ENCODE results near the gene MYH7. TPM values are rescaled to one million over a fixed set of nuclear protein-coding genes. Genes with fewer than 3 reads are reported as not detected.
"Not testable (repeated sequence)": the region's sequence is repeated elsewhere in the genome, so short reads cannot be mapped to it uniquely, and the experiment has no call there.

MYH7 gene
- polyA plus RNA-seq, 3 donors = 0.25 to 6.7 (median 2.1) TPM

DNA sequence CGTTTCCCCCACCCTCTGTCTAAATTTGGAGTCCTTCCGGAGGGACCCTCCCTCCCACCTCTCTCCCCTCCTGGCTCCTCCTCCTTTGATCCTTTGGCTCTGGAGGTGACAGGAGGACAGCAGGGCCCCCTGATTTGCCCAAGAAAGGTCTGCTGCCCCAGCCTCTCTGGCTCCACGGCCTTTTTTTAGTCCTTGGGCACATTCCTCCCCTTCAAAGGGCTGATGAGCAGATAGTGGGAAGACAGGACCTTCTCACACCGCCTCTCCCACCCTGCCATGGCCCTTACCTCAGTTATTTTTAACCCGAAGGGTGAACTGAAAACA is 27.2 kb downstream of the MYH7 start:
- no peak for DNase-seq (ENCODE audit: low read depth in 3 of 3, low spot score in 2 of 3)

DNA sequence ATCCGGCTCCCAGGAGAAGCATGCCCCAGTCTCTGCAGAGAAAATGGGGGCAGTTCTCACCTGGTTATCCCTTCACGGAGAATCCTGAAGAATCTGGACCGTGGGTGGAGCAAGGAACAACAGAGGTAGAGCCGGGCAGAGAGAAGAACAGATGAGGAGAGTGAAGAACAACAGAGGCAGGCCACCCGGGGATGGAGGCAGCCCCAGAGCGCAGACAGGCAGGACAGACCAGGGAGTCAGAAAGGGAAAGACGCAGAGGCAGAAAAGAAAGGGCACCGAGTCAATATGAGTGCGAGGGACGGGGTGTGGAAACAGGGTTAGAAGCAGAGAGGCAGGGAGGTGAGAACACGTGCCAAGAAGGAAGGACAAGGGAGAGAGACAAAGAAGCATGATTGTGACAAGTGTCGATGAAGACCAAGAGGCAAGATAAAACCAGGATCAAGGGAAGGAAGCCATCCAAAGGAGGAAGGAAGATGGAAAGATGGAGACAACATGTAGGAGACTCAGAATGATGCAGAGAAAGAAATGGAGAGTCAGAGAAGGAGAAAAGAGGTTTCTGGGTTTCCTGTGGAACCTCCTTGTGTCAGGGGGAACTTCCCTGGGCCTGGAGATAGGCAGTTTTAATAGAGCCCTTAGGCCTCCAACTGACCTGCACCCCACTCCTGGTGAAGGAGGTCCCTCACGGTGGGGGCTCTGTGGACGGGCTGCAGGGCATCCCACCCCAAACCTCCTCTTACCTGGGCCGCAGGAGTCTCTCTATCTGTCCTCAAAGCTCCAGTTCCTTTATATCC is 27.7 kb downstream of the MYH7 start, which contains the start of gene MYH6:
Gene MYH6, minus strand, starts transcription at position 758 of the 791 bp plus-strand sequence. CDS start 1,050 bp downstream, outside the sequence.
- DNase-seq (ENCODE audit: low read depth in 3 of 3, low spot score in 2 of 3) = no peak

DNA sequence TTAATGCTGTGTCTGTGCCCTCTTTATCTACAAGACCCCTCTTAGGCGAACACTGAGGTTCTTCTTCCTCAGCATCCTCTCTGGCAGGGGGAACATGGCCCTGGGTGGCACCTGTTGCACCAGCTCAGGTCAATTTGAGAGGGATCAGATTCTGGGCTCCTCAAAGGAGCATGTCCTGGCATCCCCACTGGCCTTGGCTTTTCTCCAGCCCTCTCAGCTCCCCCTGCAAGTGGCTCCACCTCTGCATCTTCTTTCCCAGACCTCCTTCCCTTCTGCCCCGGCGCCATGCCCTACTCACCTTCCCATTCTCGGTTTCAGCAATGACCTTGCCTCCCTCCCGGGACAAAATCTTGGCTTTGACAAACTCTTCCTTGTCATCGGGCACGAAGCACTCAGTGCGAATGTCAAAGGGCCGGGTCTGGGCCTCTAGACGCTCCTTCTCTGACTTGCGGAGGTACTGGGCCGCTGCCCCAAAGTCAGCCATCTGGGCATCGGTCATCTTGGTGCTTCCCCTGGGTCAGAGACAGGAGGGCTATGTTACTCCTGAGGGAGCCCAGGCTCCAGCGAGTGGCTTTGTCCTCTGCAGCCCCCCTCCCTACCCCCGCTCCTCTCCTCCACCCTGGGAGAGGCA is 28.6 kb downstream of the MYH7 start:
- DNase-seq (ENCODE audit: low read depth in 3 of 3, low spot score in 2 of 3) = no peak

DNA sequence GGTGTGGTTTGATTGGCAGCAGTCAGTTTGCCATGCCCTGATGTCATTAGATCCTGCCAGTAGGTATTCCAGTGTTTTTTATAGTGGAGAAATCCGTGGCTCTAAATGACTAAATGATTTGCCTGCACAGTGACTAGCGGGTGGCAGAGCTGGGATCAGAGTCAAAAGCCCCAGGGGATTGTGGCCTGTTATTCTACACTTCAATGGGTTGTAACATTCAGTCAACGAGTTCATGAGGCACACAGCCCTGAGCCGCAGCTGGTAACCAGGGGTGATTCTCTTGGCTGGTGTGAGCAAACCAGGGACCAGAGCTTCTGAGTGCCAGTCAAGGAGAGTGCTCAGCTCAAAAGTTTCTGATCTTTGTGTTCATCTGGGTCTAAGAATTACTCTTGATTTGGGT is 29.2 kb downstream of the MYH7 start:
- no peak for DNase-seq (ENCODE audit: low read depth in 3 of 3, low spot score in 2 of 3)

DNA sequence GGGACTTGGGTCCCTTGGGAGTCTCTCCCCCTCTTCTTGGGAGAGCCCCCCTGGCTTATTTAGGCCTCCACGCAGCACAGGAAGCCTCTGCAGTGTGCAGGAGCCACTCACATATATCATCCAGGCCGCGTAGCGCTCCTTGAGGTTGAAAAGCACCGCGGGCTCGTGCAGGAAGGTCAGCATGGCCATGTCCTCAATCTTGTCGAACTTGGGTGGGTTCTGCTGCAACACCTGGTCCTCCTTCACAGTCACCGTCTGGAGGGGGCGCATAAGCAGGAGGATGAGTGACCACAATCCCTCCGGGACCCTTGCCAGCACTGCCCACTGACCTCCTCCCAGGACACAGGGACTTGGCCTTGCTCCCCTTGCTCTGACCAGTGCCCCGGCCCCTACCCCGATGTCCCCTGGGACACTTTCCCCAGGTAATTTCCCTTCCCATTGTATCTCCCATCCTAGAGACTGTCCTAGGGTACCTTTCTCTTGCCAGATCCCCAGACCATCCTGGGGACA is 29.9 kb downstream of the MYH7 start:
- DNase-seq (ENCODE audit: low read depth in 3 of 3, low spot score in 2 of 3) = no peak

DNA sequence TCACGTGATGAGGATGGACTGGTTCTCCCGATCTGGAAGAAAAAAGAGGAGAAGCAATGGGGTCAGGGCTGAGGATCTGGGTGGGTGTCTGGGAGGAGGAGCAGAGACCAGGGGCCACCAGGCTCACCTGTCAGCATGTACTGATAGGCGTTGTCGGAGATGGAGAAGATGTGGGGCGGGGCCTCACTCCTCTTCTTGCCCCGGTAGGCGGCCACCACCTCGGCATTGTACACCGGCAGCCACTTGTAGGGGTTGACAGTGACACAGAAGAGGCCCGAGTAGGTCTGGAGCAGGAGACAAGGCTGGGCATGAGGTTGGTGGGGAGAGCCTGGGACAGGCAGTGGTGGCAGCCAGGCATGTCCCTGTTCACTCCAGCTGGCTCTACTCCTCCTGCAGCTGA is 30.4 kb downstream of the MYH7 start:
- no peak for DNase-seq (ENCODE audit: low read depth in 3 of 3, low spot score in 2 of 3)

DNA sequence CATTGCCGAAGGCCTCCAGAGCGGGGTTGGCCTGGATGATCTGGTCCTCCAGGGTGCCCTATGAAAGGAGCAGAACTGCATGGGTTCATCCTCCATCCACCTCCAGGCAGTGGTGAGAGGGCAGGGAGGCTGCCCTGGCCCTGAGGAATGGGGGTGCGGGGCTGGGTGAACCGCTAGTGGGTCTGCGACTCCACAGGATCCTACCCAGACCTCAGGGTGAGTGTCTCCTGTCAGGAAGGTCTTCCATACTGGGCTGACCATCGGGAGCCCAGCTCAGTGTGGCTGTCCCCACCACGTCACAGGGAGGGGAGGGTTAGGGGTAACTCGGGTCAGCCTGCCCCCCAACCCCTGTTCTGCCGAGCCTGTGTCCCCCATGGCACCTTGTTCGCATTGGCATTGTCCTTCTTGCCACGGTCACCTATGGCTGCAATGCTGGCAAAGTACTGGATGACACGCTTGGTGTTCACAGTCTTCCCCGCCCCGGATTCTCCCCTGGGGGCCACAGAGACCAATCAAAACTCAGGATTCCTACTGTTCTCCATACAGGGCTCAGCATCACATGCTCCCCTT is 31.0 kb downstream of the MYH7 start:
- no peak for DNase-seq (ENCODE audit: low read depth in 3 of 3, low spot score in 2 of 3)

DNA sequence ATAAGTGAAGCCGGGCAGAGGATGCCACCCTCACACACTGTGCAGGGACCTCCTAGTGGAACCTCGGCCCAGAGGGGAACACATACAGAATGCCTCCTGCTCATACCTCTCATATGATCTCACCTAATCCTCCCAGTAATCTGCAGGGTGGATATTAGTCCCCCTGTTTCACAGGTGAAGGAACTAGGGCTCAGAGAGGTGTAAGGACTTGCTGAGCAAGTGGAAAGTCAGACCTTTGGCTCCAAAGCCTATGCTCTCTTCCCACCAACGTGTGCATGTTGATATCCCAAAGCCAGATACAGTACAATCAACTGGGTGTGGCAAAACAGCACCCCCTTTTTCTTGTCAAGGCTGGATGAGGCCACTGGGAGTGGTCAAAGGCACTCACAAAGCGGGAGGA is 31.6 kb downstream of the MYH7 start:
- no peak for DNase-seq (ENCODE audit: low read depth in 3 of 3, low spot score in 2 of 3)

DNA sequence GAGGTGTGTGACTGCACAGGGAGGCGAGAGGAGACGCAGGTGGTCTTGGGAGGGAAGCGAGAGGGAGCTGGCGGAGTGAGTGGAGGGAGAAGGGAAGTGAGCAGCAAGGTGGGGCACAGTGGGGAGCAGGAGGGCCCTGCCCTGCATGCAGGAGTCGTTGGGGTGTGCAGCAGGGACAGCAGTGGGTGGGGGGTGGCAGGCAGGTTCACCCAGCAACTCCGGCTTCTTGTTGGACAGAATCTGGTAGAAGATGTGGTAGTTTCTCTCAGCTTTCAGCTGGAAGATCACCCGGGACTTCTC is 32.4 kb downstream of the MYH7 start:
- no peak for DNase-seq (ENCODE audit: low read depth in 3 of 3, low spot score in 2 of 3)

DNA sequence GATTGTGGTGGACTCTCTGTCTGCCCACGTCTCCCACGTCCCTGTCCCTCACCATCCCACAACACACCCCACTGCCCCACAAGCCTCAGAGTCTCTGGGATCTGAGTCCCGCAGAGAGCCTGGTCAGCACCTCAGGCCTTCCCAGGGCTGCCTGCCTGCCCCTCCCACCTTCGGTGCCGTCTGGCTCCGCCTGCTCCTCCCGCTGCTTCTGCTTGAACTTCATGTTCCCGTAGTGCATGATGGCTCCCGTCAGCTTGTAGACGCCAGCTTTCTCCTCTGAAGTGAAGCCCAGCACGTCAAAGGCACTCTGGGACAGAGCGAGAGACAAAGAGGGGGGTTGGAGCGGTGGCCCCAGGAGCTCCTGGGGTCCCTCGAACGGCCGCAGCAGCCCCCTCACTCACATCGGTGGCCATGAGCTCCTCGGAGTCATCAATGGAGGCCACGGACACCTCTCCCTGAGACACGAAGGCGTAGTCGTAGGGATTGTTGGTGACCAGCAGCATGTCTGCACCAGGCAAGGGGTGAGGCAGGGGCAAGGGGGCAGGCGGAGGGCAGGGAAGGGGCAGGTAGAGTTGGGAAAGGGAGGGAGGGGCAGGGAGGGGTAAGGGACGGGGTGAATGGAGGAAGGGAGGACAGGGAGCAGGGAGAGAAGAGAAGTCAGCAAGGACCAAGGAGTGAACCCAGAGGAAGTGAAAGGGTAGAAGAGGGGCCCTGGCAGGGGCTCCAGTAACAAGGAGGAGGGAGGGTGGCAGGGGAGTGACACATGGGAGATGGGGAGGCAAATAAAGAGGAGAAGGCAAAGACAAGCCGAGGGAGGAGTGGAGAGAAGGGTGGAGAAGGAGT is 32.9 kb downstream of the MYH7 start:
- no peak for DNase-seq (ENCODE audit: low read depth in 3 of 3, low spot score in 2 of 3)

DNA sequence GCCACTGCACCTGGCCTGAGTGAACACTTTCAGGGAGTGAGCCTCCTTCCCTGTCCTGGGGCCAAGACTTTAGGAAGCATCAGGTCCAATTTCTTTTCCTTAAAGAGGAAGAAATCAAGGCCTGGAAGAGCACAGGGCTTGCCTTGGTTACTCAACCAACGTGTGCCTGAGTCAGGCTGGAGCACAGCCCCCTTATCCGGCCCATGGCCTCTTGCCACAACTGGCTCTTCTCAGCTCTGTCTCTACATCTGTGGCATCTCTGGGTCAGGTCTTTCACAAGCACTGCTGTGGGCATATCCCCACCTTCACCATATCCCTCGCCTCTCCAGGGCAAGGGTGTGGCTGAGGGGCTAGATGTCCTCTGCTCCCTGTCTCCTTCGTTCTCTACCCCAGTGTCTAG is 34.2 kb downstream of the MYH7 start:
- DNase-seq (ENCODE audit: low read depth in 3 of 3, low spot score in 2 of 3) = no peak

DNA sequence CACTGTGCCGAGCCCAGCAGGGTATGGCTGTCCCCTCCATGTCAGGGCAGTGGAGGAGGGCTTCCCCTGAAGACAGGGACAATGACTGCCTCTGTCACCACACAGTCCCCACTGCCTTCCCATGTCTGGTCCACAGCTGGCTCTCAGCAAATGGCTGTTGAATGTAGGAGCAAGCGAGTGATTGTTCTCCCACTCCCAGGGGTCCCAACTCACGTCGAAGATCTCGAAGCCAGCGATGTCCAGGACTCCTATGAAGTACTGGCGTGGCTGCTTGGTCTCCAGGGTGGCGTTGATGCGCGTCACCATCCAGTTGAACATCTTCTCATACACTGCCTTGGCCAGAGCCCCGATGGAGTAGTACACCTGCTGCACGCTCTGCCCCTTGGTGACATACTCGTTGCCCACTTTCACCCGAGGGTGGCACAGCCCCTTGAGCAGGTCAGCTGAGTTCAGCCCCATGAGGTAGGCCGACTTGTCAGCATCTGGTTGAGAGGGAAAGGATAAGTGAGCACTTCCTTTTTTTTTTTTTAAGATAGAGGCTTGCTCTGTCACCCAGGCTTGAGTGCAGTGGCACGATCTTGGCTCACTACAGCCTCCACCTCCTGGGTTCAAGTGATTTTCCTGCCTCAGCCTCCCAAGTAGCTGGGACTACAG is 34.8 kb downstream of the MYH7 start:
- not testable (repeated sequence) for DNase-seq (ENCODE audit: low read depth in 3 of 3, low spot score in 2 of 3)

DNA sequence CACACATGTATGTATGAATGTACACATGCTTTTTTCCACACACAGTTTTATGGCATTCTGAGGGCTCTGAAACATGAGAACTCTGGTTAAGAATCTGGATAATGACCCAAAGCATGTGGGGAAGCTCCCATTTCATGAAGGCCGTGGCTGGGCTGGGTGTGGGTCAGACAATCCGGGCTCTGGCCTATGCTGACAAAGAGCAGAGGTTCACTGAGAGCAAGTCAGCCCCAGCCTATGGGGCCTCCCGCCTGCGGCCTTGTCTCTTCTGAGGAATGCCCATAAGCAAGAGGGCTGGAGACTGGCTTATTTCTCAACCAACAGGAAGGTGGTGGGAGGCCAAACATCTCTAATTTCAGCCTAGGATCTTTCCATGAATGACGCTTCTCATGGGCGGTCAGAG is 35.9 kb downstream of the MYH7 start:
- peak in 1 of 3 donors; percentile 4 for DNase-seq (ENCODE audit: low read depth in 3 of 3, low spot score in 2 of 3)

DNA sequence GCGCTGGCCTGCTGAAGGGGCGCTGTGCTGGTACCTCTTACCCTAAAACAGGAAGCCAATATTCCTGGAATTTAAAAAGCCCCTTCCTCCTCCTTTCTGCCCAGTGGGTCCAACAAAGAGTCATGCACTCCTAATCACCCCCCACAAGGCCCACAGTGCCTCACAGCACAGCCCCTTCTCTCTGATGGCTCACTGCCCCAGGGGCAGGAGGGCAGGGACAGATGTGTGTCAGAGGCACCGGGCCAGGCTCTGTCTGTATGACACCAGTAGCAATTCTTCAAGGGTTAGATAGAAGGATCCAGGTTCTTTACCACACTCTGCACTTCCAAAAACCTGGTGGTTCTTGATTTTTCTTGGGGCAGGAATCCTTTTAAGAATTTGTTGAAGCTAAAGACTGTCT is 36.3 kb downstream of the MYH7 start:
- DNase-seq (ENCODE audit: low read depth in 3 of 3, low spot score in 2 of 3) = no peak

DNA sequence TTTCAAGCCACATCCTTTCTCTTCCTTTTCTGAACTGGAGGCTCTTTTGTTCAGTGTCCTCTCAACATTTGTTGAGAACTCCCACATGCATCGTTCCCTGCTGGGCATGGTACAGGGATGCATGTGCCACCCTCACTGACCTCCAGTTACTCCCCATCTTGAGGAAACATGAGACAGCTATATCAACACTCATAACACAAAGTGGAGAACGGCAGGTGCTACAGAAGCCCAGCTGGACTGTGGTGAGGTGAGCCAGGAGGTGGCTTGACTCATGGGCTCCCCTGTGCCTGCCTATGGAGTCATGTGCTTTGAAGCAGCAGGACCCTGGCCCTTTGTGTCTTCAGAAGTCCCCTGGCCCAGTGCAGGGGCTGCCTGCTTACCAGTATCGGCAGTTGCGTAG is 37.1 kb downstream of the MYH7 start:
- DNase-seq (ENCODE audit: low read depth in 3 of 3, low spot score in 2 of 3) = no peak

DNA sequence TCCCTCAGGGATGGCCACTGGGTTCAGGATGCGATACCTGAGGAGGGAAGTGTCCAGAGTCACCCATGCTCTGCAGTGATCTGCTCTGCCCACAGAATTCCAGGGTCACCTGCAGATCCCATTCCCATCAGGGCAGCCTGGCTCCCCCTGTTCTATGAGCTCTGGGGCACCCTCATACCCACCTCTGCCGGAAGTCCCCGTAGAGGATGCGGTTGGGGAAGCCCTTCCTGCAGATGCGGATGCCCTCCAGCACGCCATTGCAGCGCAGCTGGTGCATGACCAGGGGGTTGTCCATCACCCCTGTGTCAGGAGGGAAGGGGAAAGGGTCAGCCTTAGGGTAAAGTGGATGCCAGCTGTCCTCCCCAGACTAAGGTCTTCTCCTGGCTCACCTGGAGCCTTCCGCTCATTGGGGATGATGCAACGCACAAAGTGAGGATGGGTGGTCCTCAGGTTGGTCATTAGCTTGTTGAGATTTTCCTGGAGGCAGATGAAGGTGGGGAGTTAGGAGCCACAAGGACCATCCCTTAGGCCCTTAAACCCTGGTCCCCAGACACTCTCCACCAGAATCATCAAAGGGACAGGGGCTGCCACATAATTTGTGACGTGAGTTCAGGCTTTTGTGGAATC is 38.6 kb downstream of the MYH7 start:
- no peak for DNase-seq (ENCODE audit: low read depth in 3 of 3, low spot score in 2 of 3)

DNA sequence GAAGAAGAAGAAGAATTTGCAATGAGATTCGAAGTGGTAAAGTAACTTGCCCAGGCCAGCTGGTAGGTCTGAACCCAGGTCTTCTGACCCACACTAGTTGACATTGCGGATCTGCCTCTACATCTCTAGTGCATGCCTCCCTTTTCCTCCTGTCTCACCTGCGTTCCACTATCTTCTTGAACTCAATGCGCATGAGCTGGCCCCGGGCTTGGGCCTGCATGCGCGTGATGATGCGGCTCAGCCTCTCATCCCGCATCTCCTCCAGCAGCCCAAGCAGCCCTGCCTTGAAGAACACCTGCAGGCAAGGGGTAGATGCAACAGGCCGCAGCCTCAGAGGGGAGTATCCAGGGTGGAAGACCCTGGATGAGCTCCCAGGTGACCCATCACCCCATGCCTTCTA is 39.3 kb downstream of the MYH7 start:
- no peak for DNase-seq (ENCODE audit: low read depth in 3 of 3, low spot score in 2 of 3)

DNA sequence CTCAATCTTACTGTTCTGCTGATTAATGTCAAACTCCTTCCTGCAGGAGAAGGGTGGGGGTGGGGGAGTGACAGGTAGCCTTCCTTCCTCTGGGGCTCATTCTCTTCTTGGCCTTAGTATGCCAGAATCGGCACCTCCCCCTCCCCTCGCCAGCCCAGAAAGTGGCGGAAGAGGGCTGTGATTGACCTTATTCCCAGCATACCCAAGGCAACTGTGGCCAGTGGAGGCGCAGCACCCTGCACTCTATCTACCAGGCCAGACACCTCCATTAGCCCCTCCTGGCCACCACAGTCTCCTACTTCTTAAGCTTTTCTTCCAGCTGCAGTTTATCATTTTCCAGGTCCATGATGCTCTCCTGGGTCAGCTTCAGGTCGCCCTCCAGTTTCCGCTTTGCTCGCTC is 42.8 kb downstream of the MYH7 start:
- no peak for DNase-seq (ENCODE audit: low read depth in 3 of 3, low spot score in 2 of 3)

DNA sequence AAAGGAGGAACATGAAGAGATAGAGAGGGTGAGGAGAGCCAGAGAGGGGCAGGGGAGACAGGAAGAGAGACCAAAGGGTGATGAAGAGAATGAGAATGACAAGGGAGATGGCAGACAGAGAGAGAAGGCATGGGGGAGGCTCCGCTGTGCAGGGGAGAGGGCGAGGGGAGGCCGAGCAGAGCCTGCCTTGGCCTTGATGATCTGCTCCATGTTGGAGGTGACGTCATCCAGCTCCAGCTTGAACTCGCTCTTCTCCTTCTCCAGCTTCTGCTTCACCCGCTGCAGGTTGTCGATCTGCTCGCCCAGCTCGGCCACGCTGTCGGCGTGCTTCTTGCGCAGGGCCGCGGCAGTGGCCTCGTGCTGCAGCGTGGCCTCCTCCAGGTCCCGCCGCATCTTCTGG is 45.6 kb downstream of the MYH7 start:
- not testable (repeated sequence) for DNase-seq (ENCODE audit: low read depth in 3 of 3, low spot score in 2 of 3)

DNA sequence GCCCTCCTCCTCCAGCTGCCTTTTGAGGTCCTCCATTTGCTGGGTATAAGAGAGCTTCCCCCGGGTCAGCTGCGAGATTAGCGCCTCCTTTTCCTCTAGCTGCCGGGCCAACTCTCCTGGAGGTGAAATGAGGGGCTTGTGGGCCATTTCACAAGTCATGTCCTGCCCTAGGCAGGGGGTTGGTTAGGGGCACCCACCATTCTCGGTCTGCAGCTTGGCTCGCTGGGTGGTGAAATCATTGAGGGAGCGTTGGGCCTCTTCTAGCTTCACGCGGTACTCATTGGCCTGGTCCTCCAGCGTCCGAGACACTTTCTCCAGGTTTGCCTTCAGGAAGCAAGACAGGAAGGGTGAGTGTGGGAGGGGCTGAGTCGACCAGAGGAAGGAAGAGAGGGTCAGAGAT is 46.1 kb downstream of the MYH7 start:
- DNase-seq (ENCODE audit: low read depth in 3 of 3, low spot score in 2 of 3) = no peak

Data from right renal cortex interstitium (tissue), 3 donors.